ENCODE measurements around the gene NOTCH2.

The NOTCH2 gene

DNA sequence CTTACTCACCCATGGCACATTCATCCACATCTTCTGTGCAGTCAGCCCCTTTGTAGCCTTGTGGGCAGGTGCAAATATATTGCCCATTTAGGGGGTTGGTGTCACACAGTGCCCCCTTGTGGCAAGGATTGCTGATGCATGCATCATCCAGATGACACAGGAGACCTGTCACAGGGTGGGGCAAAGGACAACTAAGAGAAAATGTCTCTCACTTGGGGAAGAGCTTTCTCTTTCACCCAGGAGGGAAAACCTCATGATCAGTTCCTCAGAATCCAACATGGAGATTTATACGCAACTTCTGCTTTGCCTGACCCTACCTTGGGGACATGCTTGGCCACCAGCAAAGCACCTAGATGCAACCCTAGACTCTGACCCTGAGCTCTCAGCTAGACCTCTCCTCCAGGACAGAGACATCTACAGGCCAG is 101.4 kb downstream of the NOTCH2 start:
- H3K9me3 Mint-ChIP-seq: no peaks in the 10 kb centered on the region
- peaks cover 3% of the 10 kb centered on the region for H3K4me1 Mint-ChIP-seq (ENCODE audit: low read depth)
- H3K27me3 Mint-ChIP-seq: no peaks in the 10 kb centered on the region
- H3K27ac Mint-ChIP-seq: peak overlapping the region; percentile 63
- no peak overlapping the region for H3K4me3 Mint-ChIP-seq
- peaks cover 64% of the 10 kb centered on the region for H3K36me3 Mint-ChIP-seq (ENCODE audit: low read depth)

DNA sequence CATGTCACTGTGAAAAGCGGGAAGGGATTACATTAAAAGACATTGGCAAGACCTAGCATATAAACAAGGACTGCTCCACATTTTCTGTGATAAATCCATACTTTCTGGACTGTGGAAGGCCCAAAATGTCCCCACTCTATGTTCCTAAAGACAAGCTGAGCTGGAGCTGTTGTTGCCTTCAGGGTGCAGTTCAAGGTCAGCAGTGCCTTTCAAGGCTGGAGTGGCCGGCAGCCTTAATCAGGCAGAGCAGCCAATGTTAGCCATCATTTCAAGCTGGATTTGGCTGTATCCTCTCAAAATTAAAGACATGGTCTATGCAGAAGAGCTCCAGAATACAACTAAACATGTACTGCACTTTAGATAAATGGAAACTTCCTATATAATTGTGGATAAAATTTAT is 102.8 kb downstream of the NOTCH2 start:
- no peak overlapping the region for H3K27ac Mint-ChIP-seq
- peaks cover 3% of the 10 kb centered on the region for H3K4me1 Mint-ChIP-seq (ENCODE audit: low read depth)
- H3K4me3 Mint-ChIP-seq: no peak overlapping the region
- no peaks in the 10 kb centered on the region for H3K9me3 Mint-ChIP-seq
- H3K27me3 Mint-ChIP-seq: no peaks in the 10 kb centered on the region
- H3K36me3 Mint-ChIP-seq (ENCODE audit: low read depth): peaks cover 63% of the 10 kb centered on the region

DNA sequence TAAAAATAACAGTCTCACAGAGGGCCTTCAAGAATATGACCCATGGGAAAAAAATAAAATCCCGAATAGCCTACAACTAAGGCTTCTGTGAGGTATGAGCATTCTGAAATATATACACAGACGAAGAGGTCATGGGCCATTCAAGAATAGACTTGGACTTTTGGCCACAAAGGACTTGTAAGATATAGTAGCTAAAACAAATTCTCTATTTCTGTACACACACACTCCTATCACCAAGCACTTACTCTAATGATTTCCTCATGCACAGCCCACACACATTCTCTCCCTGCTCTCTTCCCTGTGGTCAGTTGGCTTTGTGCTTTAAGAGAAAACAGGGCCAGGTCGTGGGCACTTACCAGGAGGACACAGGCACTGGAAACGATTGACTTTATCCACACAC is 103.4 kb downstream of the NOTCH2 start:
- no peak overlapping the region for H3K27ac Mint-ChIP-seq
- H3K4me3 Mint-ChIP-seq: no peak overlapping the region
- H3K9me3 Mint-ChIP-seq: no peaks in the 10 kb centered on the region
- H3K36me3 Mint-ChIP-seq (ENCODE audit: low read depth): peaks cover 56% of the 10 kb centered on the region
- peaks cover 3% of the 10 kb centered on the region for H3K4me1 Mint-ChIP-seq (ENCODE audit: low read depth)
- no peaks in the 10 kb centered on the region for H3K27me3 Mint-ChIP-seq

DNA sequence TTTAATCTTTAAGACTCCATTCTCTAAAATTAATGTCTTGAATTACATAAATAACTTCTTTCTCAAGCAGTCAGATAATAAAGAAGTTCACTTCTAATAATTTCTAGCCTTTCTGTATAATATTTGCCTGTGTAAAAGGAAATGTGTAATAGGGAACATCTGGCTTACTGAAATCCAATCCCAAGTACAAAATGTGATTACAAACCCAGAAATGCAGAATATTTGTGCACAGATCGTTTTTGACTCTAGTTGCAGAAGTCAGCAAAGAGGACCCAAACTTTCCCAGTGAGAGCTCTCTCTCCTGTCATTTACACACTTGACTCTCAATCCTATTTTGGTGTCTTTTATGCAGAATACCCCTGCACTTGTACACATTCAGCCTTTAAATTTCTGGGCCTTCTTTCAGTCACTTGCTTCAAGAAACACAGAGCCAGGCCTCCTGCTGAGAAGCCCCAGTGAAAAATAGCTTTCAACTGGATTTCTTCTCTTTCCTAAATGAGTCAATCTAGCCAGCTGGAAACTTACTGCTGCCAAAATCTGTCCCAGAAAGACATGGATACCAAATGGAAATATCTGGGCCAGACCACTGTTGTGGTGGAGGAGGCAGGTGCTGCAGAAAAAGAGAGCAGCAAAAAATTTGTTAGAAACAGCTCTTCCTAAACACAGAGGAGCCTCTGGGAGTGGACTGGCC is 104.6 kb downstream of the NOTCH2 start:
- peaks cover 55% of the 10 kb centered on the region for H3K36me3 Mint-ChIP-seq (ENCODE audit: low read depth)
- H3K27ac Mint-ChIP-seq: no peak overlapping the region
- H3K4me1 Mint-ChIP-seq (ENCODE audit: low read depth): peaks cover 3% of the 10 kb centered on the region
- H3K9me3 Mint-ChIP-seq: no peaks in the 10 kb centered on the region
- no peak overlapping the region for H3K4me3 Mint-ChIP-seq
- no peaks in the 10 kb centered on the region for H3K27me3 Mint-ChIP-seq

DNA sequence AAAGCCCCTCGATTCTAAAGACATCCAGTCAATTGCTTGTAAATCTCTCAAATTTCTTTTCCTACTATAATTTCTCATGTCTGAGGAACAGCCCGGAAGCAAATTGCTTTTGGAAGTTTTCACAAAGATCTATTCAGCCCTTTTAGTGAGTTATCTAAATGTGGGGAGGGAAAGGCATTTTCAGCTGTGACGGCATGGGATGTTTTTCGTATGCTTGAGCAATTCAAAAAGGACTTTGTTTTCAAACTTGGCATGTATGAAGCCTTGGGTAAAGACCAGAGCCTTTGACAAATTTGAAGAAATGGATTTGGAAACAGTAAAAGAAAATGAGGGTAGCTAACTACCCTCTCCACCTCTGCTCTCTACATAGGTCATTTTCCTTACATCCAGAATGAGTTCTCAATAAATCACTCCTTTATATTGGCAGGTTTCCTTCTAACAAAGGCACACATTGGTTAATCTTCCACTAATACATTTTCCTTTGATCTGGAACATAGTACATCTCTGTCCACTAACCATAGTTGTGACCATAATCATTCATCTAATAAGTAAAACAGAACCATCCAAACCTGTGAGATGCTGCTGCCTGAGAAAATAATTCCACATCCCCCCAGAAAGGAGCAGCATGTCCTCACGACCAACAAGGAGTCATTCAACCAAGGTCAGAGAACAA is 107.0 kb downstream of the NOTCH2 start:
- no peak overlapping the region for H3K27ac Mint-ChIP-seq

DNA sequence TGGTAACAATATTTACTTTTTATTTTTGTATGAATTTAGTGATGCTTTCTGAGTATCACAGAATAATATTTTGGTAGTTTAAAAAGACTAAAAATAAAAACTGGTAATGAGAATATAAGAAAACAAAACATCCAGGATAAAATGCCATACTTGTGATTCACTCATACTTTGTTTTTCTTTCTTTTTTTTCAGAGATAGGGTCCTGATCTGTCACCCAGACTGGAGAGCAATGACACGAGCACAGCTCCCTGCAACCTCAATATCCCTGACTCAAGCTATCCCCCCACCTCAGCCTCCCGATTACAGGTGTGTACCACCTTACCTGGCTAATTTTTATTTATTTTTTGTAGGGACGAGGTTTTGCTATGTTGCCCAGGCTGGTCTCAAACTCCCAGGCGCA is 109.0 kb downstream of the NOTCH2 start:
- Mint-ChIP-seq H3K36me3 (ENCODE audit: low read depth) (peaks cover 55% of the 10 kb centered on the region), H3K4me3 (no peak overlapping the region), H3K27me3 (no peaks in the 10 kb centered on the region), H3K4me1 (ENCODE audit: low read depth) (no peaks in the 10 kb centered on the region), H3K27ac (no peak overlapping the region), H3K9me3 (no peaks in the 10 kb centered on the region)

More for the DNA sequence above, 107.0 kb downstream of the NOTCH2 start:
- H3K4me3 Mint-ChIP-seq: no peak overlapping the region
- no peaks in the 10 kb centered on the region for H3K9me3 Mint-ChIP-seq
- no peaks in the 10 kb centered on the region for H3K4me1 Mint-ChIP-seq (ENCODE audit: low read depth)
- H3K27me3 Mint-ChIP-seq: no peaks in the 10 kb centered on the region
- peaks cover 60% of the 10 kb centered on the region for H3K36me3 Mint-ChIP-seq (ENCODE audit: low read depth)

DNA sequence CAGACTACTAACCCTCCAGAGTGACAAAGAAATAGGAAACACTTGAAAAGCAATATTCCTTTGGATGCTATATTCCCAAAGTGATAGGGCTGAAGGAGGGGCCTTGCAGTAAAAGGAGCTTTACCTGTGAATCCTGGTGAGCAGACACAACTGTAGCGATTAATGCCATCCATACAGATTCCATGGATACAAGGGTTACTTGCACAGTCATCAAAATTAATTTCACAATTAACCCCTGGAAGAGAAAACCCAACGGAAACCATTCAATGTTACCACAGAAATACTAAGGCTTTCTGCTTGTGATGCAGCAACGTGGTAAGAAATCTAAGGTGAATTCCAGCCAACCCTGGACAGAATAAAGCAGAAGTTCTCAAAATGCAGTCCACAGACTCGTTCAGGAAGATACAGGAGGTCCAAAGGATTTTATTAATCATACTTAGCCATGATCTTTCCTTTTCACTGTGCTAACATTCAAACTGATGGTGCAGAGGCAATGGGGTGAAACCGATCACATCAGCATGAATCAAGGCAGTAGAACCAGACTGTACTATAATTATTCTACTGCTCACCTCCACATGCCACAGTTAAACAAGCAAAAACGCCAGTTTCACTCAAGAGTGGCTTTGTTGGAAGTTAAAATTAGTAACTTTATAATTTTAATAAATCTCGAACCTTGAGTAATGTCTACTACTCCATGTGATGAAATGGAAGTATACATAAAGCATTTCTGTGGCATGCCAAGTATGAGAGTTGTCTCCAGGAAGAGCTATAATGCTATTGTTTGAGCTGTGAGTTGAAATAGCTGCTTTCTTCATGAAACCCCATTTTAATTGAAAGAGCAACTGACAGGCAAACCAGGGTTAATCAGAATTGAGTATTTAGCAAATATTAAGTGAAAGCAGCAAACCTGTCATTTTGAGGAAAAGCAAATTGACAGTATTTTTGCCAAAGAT is 109.9 kb downstream of the NOTCH2 start:
- Mint-ChIP-seq H3K4me3 (no peak overlapping the region), H3K9me3 (no peaks in the 10 kb centered on the region), H3K27me3 (no peaks in the 10 kb centered on the region), H3K4me1 (ENCODE audit: low read depth) (no peaks in the 10 kb centered on the region), H3K27ac (no peak overlapping the region), H3K36me3 (ENCODE audit: low read depth) (peaks cover 52% of the 10 kb centered on the region)

DNA sequence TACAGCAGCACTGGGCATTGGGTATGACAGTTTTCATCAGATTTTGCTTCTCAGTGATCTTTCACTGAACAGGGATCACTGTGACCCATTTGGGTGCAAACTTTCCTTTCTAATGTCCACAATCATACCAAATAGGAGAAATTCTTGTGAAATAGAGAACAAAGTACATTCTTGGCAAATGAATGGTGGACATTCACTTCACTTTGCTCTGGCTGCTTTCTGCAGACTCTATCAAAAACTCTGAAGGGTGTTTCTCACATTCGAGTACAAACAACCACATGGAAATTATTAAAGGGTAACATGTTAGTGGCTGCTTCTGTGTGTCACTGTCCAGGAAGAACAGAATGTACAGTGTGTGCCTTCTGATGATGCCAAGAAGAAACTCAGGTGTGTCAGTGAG is 111.2 kb downstream of the NOTCH2 start:
- Mint-ChIP-seq H3K27me3 (no peaks in the 10 kb centered on the region), H3K36me3 (ENCODE audit: low read depth) (peaks cover 55% of the 10 kb centered on the region), H3K4me1 (ENCODE audit: low read depth) (no peaks in the 10 kb centered on the region), H3K9me3 (no peaks in the 10 kb centered on the region), H3K27ac (no peak overlapping the region), H3K4me3 (no peak overlapping the region)

DNA sequence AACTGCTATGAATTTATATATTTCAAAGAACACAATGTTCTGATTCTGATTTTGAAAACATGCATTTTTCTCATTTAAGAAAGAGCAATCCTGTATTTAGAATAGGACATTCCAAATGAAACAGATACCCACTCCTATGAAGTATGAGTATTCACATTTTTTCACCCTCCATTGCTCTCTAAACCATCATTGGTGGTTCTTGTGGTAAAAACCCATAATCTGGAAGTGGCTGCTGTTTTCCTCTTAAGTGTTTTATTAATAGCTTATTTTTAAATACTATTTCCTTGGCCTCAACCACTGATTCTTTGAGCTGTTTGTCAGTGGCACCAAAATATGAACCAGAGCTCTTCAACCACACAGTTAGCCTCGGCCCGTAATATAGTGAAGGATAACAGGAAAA is 113.2 kb downstream of the NOTCH2 start:
- no peaks in the 10 kb centered on the region for H3K4me1 Mint-ChIP-seq (ENCODE audit: low read depth)
- H3K4me3 Mint-ChIP-seq: no peak overlapping the region
- H3K9me3 Mint-ChIP-seq: no peaks in the 10 kb centered on the region
- no peaks in the 10 kb centered on the region for H3K27me3 Mint-ChIP-seq
- no peak overlapping the region for H3K27ac Mint-ChIP-seq
- H3K36me3 Mint-ChIP-seq (ENCODE audit: low read depth): peaks cover 60% of the 10 kb centered on the region

DNA sequence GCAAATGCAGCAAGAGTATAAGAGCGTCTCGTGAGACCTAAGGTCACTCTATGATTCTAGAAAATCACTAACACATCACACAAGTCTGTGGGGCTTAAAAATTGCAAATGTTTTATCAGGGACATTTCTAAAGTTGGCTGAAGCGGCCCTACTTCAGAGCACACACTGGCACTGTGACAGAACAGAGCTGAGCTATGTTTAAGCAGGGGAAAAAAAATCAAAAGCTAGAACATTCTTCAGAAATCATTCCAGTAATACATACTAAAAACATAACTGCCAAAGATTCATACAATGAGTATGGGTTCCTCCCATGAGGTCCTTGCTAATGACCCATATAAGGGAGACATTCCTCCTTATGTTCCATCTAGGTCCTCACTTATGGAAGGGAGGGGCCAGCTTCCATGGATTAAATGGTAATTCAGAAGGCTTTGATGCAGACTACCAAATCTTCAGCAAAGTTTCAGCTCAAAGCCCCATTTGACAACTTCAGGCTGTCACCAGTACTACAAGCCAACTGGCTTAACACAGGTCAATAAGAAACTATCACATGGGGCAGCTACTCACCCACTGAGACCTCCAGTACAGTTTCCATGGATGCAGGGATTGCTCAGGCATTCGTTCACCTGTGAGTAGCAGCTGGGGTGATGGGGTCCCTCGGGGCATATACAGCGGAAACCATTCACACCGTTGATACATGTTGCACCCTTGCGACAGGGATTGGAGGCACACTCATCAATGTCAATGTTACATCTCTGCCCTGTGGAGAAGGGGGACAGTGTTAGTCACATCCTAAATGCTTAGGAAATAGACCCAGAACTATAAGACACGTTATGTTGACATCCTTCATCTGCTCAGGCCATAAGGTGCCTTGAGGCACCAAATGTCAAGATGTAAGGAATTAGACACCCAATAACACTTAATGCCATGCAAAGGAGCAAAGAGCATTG is 114.7 kb downstream of the NOTCH2 start:
- H3K4me1 Mint-ChIP-seq (ENCODE audit: low read depth): no peaks in the 10 kb centered on the region
- H3K9me3 Mint-ChIP-seq: no peaks in the 10 kb centered on the region
- no peaks in the 10 kb centered on the region for H3K27me3 Mint-ChIP-seq
- peaks cover 68% of the 10 kb centered on the region for H3K36me3 Mint-ChIP-seq (ENCODE audit: low read depth)
- no peak overlapping the region for H3K4me3 Mint-ChIP-seq
- no peak overlapping the region for H3K27ac Mint-ChIP-seq

DNA sequence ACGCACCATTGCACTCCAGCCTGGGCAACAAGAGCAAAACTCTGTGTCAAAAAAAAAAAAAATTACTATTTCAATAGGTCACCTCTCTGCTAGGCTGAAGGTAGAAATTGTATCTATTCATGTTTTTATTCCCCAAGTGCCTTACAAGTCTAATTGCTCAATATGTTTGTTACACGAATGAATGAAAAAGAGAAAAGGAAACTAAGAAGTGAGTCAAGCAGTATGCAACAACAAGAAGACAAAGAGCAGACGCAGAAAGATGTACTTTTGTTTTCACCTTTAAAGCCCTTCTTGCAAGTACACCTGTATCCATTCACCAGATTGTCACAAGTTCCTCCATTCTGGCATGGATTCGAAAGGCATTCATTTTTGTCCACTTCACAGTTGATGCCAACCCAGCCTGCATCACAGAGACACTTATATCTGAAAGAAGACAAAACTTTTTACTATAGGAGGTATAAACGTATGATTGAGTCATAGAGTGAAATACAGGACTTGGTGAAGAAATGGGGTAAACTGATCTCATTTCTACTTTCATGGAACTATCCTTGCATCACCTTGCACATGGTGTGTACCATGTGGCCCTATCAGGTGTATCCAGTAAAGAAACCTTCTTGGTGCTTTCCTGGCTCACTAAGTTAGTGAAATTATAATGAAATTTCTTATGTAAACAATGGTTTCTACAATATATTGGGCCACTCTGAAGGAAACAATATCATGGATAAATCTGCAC is 116.0 kb downstream of the NOTCH2 start:
- H3K27me3 Mint-ChIP-seq: no peaks in the 10 kb centered on the region
- H3K36me3 Mint-ChIP-seq (ENCODE audit: low read depth): peaks cover 57% of the 10 kb centered on the region
- H3K4me1 Mint-ChIP-seq (ENCODE audit: low read depth): no peaks in the 10 kb centered on the region
- no peak overlapping the region for H3K27ac Mint-ChIP-seq
- H3K9me3 Mint-ChIP-seq: no peaks in the 10 kb centered on the region
- no peak overlapping the region for H3K4me3 Mint-ChIP-seq

DNA sequence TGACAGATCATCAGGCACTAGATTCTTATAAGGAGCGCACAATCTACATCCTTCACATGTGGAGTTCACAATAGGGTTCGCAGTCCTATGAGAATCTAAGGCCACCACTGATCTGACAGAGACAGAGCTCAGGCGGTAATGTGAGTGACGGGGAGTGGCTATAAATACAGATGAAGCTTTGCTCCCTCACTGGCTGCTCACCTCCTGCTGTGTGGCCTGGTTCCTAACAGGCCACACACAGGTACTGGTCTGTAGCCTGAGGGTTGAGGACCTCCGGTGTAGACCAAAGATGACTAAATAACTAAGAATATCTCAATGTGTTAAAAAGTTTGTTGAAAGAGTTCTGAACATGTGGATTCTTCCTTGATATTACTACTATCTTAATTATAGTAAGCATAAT is 117.0 kb downstream of the NOTCH2 start:
- no peaks in the 10 kb centered on the region for H3K4me1 Mint-ChIP-seq (ENCODE audit: low read depth)
- H3K27me3 Mint-ChIP-seq: no peaks in the 10 kb centered on the region
- H3K36me3 Mint-ChIP-seq (ENCODE audit: low read depth): peaks cover 57% of the 10 kb centered on the region
- H3K4me3 Mint-ChIP-seq: no peak overlapping the region
- H3K9me3 Mint-ChIP-seq: no peaks in the 10 kb centered on the region
- H3K27ac Mint-ChIP-seq: no peak overlapping the region

DNA sequence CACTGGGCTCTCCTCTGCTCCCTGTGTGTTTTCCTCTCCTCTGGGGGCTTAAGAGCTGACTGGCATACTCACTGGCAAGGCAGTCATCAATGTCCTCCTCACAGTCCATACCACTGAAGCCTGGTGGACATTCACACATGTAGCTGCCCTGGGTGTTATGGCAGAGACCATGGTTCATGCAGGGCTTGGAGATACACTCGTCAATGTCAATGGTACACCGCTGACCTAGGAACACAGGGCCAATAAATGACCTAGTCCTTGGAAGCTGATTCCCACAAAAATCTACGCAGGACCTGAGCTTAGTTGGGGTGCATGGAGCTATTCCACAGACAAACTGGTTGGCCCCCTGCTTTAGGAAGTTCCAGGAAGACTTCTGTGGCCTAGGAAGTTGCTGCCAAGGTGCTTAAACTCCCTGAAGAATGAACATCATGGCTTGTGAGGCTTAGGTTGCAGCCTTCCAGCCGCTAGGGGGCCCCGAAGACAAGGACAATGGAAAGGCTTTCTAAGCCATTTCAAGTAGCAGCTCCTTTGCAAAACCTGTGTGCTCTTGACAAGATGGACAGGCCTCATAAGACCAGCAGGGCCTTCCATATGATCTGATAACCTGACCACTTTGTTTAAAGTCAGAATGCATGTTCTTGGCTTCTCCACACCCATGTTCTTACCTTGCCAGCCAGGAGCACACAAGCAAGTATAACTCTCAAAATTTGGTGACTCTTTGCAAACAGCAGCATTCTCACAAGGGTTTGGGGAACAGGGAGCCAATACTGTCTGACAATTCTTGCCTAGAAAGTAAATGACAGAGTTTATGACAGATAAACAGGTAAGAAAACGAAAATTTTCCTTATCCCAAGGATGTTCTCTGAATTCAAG is 120.9 kb downstream of the NOTCH2 start:
- Mint-ChIP-seq H3K4me3 (no peak overlapping the region), H3K4me1 (ENCODE audit: low read depth) (no peaks in the 10 kb centered on the region), H3K9me3 (no peaks in the 10 kb centered on the region), H3K27ac (no peak overlapping the region), H3K36me3 (ENCODE audit: low read depth) (peaks cover 53% of the 10 kb centered on the region), H3K27me3 (no peaks in the 10 kb centered on the region)
